Rectal smooth muscle tissue (tissue), 1 donor: ENCODE results near the gene AP1AR.
"Not testable (repeated sequence)": the region's sequence is repeated elsewhere in the genome, so short reads cannot be mapped to it uniquely, and the experiment has no call there.

ENCODE experiments used
- H3K27ac ChIP-seq: one replicate; pipeline ENCODE4 v1.7.0; 2013; ENCODE audit warnings: low read depth, low read length, inconsistent platforms
- H3K27me3 ChIP-seq: one replicate; pipeline ENCODE4 v1.7.0; 2013; ENCODE audit warnings: low read length; ENCODE audit not compliant: control insufficient read depth, insufficient read depth
- H3K36me3 ChIP-seq: one replicate; pipeline ENCODE4 v1.7.0; 2013; ENCODE audit warnings: low read length; ENCODE audit not compliant: control insufficient read depth, insufficient read depth
- H3K4me1 ChIP-seq: one replicate; pipeline ENCODE4 v1.7.0; 2013; ENCODE audit warnings: low read length; ENCODE audit not compliant: control insufficient read depth, insufficient read depth
- H3K4me3 ChIP-seq: one replicate; pipeline ENCODE4 v1.7.0; 2013; ENCODE audit warnings: low read length
- H3K9ac ChIP-seq: one replicate; pipeline ENCODE4 v1.7.0; 2013; ENCODE audit warnings: low read length

Gene AP1AR

GRCh38 chr4:112288455-112288854 lies 56.9 kb downstream of the AP1AR start:
- no peaks in the 10 kb centered on the region for H3K27me3 ChIP-seq
- H3K4me1 ChIP-seq, result no peaks in the 10 kb centered on the region
- H3K9ac ChIP-seq, result no peak overlapping the region
- H3K27ac ChIP-seq, result no peak overlapping the region
- no peaks in the 10 kb centered on the region for H3K36me3 ChIP-seq
- no peak overlapping the region for H3K4me3 ChIP-seq

- Histone ChIP-seq H3K27ac (no peak overlapping the region), H3K4me1 (no peaks in the 10 kb centered on the region), H3K36me3 (no peaks in the 10 kb centered on the region), H3K9ac (no peak overlapping the region), H3K4me3 (no peak overlapping the region), H3K27me3 (no peaks in the 10 kb centered on the region)
Measured at GRCh38 chr4:112289407-112290253, 58.0 kb downstream of the AP1AR start.

- Histone ChIP-seq H3K4me1 (no peaks in the 10 kb centered on the region), H3K27ac (no peak overlapping the region), H3K4me3 (no peak overlapping the region), H3K27me3 (no peaks in the 10 kb centered on the region), H3K36me3 (no peaks in the 10 kb centered on the region), H3K9ac (no peak overlapping the region)
Measured at GRCh38 chr4:112290341-112290740, 58.8 kb downstream of the AP1AR start.

GRCh38 chr4:112296949-112297880 lies 65.6 kb downstream of the AP1AR start, which contains the start of gene ALPK1:
Gene ALPK1 (plus strand): TSS chr4:112297369.
- H3K36me3 ChIP-seq, result no peaks in the 10 kb centered on the region
- no peaks in the 10 kb centered on the region for H3K27me3 ChIP-seq
- no peak within 1 kb of the TSS for H3K9ac ChIP-seq
- H3K4me3 ChIP-seq, result peak within 1 kb of the TSS; percentile 51
- no peaks in the 10 kb centered on the region for H3K4me1 ChIP-seq
- H3K27ac ChIP-seq, result peak within 1 kb of the TSS; percentile 73

- H3K36me3 ChIP-seq, result peaks cover 2% of the 10 kb centered on the region
- no peak overlapping the region for H3K9ac ChIP-seq
- no peak overlapping the region for H3K4me3 ChIP-seq
- no peak overlapping the region for H3K27ac ChIP-seq
- H3K4me1 ChIP-seq, result no peaks in the 10 kb centered on the region
- no peaks in the 10 kb centered on the region for H3K27me3 ChIP-seq
Measured at GRCh38 chr4:112299721-112300120, 68.1 kb downstream of the AP1AR start.

GRCh38 chr4:112302320-112303274 lies 71.0 kb downstream of the AP1AR start:
- H3K9ac ChIP-seq, result no peak overlapping the region
- no peaks in the 10 kb centered on the region for H3K27me3 ChIP-seq
- no peak overlapping the region for H3K27ac ChIP-seq
- no peaks in the 10 kb centered on the region for H3K4me1 ChIP-seq
- H3K4me3 ChIP-seq, result no peak overlapping the region
- peaks cover 2% of the 10 kb centered on the region for H3K36me3 ChIP-seq

GRCh38 chr4:112305477-112305876 lies 73.9 kb downstream of the AP1AR start:
- not testable (repeated sequence) for H3K27ac ChIP-seq, H3K27me3 ChIP-seq, H3K9ac ChIP-seq, H3K4me1 ChIP-seq, H3K36me3 ChIP-seq, H3K4me3 ChIP-seq

GRCh38 chr4:112309263-112309791 lies 77.7 kb downstream of the AP1AR start:
- H3K9ac ChIP-seq, H3K36me3 ChIP-seq, H3K27ac ChIP-seq, H3K4me3 ChIP-seq, H3K4me1 ChIP-seq, H3K27me3 ChIP-seq: not testable (repeated sequence)

GRCh38 chr4:112311516-112311915 lies 79.9 kb downstream of the AP1AR start:
- H3K27ac ChIP-seq, result no peak overlapping the region
- no peak overlapping the region for H3K9ac ChIP-seq
- no peaks in the 10 kb centered on the region for H3K4me1 ChIP-seq
- H3K36me3 ChIP-seq, result no peaks in the 10 kb centered on the region
- H3K4me3 ChIP-seq, result no peak overlapping the region
- no peaks in the 10 kb centered on the region for H3K27me3 ChIP-seq

GRCh38 chr4:112312610-112313239 lies 81.1 kb downstream of the AP1AR start:
- no peaks in the 10 kb centered on the region for H3K36me3 ChIP-seq
- H3K4me1 ChIP-seq, result no peaks in the 10 kb centered on the region
- no peak overlapping the region for H3K4me3 ChIP-seq
- H3K27ac ChIP-seq, result no peak overlapping the region
- H3K27me3 ChIP-seq, result no peaks in the 10 kb centered on the region
- no peak overlapping the region for H3K9ac ChIP-seq

- Histone ChIP-seq H3K4me1 (no peaks in the 10 kb centered on the region), H3K27me3 (no peaks in the 10 kb centered on the region), H3K27ac (no peak overlapping the region), H3K9ac (no peak overlapping the region), H3K4me3 (no peak overlapping the region), H3K36me3 (no peaks in the 10 kb centered on the region)
Measured at GRCh38 chr4:112315446-112315845, 83.9 kb downstream of the AP1AR start.
